HEK293 (cell line): ENCODE data around the gene FAM171A2.

Experiments used
- CTCF ChIA-PET: fragments of 350-600 bp; formaldehyde crosslinking; extraction: SDS; loops from one replicate; lab custom pipeline; 2021; ENCODE audit warnings: antibody characterized with exemption; lab: Yijun Ruan, JAX
- POLR2A ChIA-PET: fragments of 300-600 bp; formaldehyde crosslinking; extraction: SDS; loops from one replicate; lab custom pipeline; 2020; ENCODE audit warnings: antibody characterized with exemption, inconsistent platforms; lab: Yijun Ruan, JAX
- H3K27ac ChIP-seq: fragments of 200-500 bp; sonication (Bioruptor generic); 2 replicates; pipeline ENCODE4 v1.5.1; 2014; ENCODE audit warnings: low read depth, low read length, control low read depth, inconsistent platforms; ENCODE audit errors: extremely low read depth
- H3K36me3 ChIP-seq, 2 experiments: fragments of 200-500 bp in 1 of 2; sonication (Bioruptor generic) in 1 of 2; 1 replicate in 1 of 2; 2 replicates in 1 of 2; pipeline ENCODE4 v1.5.1; 2014 to 2017; ENCODE audit warnings: inconsistent platforms in 2 of 2, low read length in 2 of 2; ENCODE audit not compliant: control insufficient read depth in 2 of 2, insufficient read depth in 1 of 2
- H3K4me1 ChIP-seq: fragments of 200-500 bp; sonication (Bioruptor generic); 2 replicates; pipeline ENCODE4 v1.5.1; 2014; ENCODE audit warnings: mild to moderate bottlenecking, low read length, inconsistent platforms; ENCODE audit not compliant: control insufficient read depth, insufficient read depth
- H3K4me3 ChIP-seq: 2 replicates; pipeline ENCODE4 v1.5.1; 2011; ENCODE audit warnings: low read depth, mild to moderate bottlenecking, control low read depth, low read length, moderate library complexity
- H3K9me3 ChIP-seq: fragments of 200-500 bp; sonication (Bioruptor generic); 2 replicates; pipeline ENCODE4 v1.5.1; 2014; ENCODE audit warnings: low read depth, low read length, inconsistent platforms; ENCODE audit not compliant: control insufficient read depth, insufficient read depth
- GLIS2 ChIP-seq: fragments of 450-650 bp; formaldehyde crosslinking; IDR thresholded peaks from 2 replicates; pipeline ENCODE4 v1.5.1; 2016; ENCODE audit warnings: missing biosample characterization, missing genetic modification characterization
- KLF8 ChIP-seq: fragments of 450-650 bp; formaldehyde crosslinking; IDR thresholded peaks from 2 replicates; pipeline ENCODE4 v1.5.1; 2016; ENCODE audit warnings: missing biosample characterization, missing genetic modification characterization
- OSR2 ChIP-seq: fragments of 450-650 bp; formaldehyde crosslinking; IDR thresholded peaks from 2 replicates; pipeline ENCODE4 v1.5.1; 2016; ENCODE audit warnings: missing biosample characterization, missing genetic modification characterization
- ZFP41 ChIP-seq: fragments of 450-650 bp; formaldehyde crosslinking; IDR thresholded peaks from 2 replicates; pipeline ENCODE4 v1.5.1; 2016; ENCODE audit warnings: missing biosample characterization, missing genetic modification characterization, borderline replicate concordance
- ZNF138 ChIP-seq: fragments of 450-650 bp; formaldehyde crosslinking; IDR thresholded peaks from 2 replicates; pipeline ENCODE4 v1.5.1; 2016; ENCODE audit warnings: missing biosample characterization, missing genetic modification characterization, borderline replicate concordance
- ZNF175 ChIP-seq: fragments of 450-650 bp; formaldehyde crosslinking; IDR thresholded peaks from 2 replicates; pipeline ENCODE4 v1.5.1; 2016; ENCODE audit warnings: missing biosample characterization, missing genetic modification characterization
- ZNF266 ChIP-seq: fragments of 450-650 bp; formaldehyde crosslinking; IDR thresholded peaks from 2 replicates; pipeline ENCODE4 v1.5.1; 2016; ENCODE audit warnings: missing biosample characterization, missing genetic modification characterization, low read depth
- ZNF350 ChIP-seq: fragments of 450-650 bp; formaldehyde crosslinking; IDR thresholded peaks from 2 replicates; pipeline ENCODE4 v1.5.0; 2017; ENCODE audit warnings: missing biosample characterization, mild to moderate bottlenecking, missing genetic modification characterization
- ZNF37A ChIP-seq: fragments of 450-650 bp; IDR thresholded peaks from 2 replicates; pipeline ENCODE4 v1.5.1; 2018; ENCODE audit warnings: missing biosample characterization, missing genetic modification characterization
- ZNF48 ChIP-seq: fragments of 450-650 bp; formaldehyde crosslinking; IDR thresholded peaks from 2 replicates; pipeline ENCODE4 v1.5.1; 2016; ENCODE audit warnings: missing biosample characterization, missing genetic modification characterization
- ZNF510 ChIP-seq: fragments of 450-650 bp; formaldehyde crosslinking; IDR thresholded peaks from 2 replicates; pipeline ENCODE4 v1.5.1; 2018; ENCODE audit warnings: mild to moderate bottlenecking, missing genetic modification characterization, missing biosample characterization; ENCODE audit not compliant: insufficient replicate concordance
- ZNF521 ChIP-seq: fragments of 450-650 bp; formaldehyde crosslinking; IDR thresholded peaks from 2 replicates; pipeline ENCODE4 v1.5.1; 2017; ENCODE audit warnings: missing biosample characterization, mild to moderate bottlenecking, missing genetic modification characterization
- ZNF600 ChIP-seq: fragments of 450-650 bp; formaldehyde crosslinking; IDR thresholded peaks from 2 replicates; pipeline ENCODE4 v1.5.1; 2016; ENCODE audit warnings: missing biosample characterization, missing genetic modification characterization
- TF ChIP-seq, protein P1 (sequence below): fragments of 450-650 bp; formaldehyde crosslinking; IDR thresholded peaks from 2 replicates; pipeline ENCODE4 v1.5.1; 2016; ENCODE audit warnings: missing biosample characterization, missing genetic modification characterization
- TF ChIP-seq, protein P2 (sequence below): fragments of 450-650 bp; formaldehyde crosslinking; IDR thresholded peaks from 2 replicates; pipeline ENCODE4 v1.5.1; 2016; ENCODE audit warnings: missing biosample characterization, missing genetic modification characterization
- TF ChIP-seq, protein P3 (sequence below): fragments of 450-650 bp; formaldehyde crosslinking; IDR thresholded peaks from 2 replicates; pipeline ENCODE4 v1.5.1; 2016; ENCODE audit warnings: missing biosample characterization, missing genetic modification characterization

The FAM171A2 gene

DNA sequence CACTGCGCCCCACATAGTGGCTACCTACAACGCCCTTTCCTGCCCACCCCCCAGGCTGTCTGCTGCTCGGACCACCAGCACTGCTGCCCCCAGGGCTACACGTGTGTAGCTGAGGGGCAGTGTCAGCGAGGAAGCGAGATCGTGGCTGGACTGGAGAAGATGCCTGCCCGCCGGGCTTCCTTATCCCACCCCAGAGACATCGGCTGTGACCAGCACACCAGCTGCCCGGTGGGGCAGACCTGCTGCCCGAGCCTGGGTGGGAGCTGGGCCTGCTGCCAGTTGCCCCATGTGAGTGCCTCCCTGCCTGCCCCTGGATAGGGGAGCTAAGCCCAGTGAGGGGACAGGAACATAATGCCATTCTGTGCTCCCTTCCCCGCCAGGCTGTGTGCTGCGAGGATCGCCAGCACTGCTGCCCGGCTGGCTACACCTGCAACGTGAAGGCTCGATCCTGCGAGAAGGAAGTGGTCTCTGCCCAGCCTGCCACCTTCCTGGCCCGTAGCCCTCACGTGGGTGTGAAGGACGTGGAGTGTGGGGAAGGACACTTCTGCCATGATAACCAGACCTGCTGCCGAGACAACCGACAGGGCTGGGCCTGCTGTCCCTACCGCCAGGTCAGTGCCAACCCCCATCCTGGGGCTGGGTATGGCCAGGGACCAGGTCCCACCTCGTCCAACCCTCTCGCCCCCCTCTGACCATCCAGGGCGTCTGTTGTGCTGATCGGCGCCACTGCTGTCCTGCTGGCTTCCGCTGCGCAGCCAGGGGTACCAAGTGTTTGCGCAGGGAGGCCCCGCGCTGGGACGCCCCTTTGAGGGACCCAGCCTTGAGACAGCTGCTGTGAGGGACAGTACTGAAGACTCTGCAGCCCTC, 11.5 kb downstream of the FAM171A2 start:
- ChIA-PET CTCF (interaction anchor here (0.7 to 3.0 kb wide), 8 partner anchors 8 to 170 kb away, joined by 3 to 21 read pairs (median 10); partner anchors contain the start of gene FAM171A2), POLR2A (interaction anchor here (0.5 kb wide), 1 partner anchor 433 kb away, joined by 5 read pairs; no protein-coding TSS in a partner anchor)
- Histone ChIP-seq H3K27ac (no peak overlapping the region), H3K4me3 (no peak overlapping the region), H3K4me1 (no peaks in the 10 kb centered on the region), H3K9me3 (no peaks in the 10 kb centered on the region), H3K36me3 (peaks cover 0 to 56% of the 10 kb centered on the region in 2 experiments; a peak in 2 of 3 replicates)
- TF ChIP-seq ZNF37A (no peak), ZNF600 (peak; percentile 85), GLIS2 (tag by site-specific recombination) (peak; percentile 39; the same call in 1 of the 2 replicates)
- TF ChIP-seq, protein P1, sequence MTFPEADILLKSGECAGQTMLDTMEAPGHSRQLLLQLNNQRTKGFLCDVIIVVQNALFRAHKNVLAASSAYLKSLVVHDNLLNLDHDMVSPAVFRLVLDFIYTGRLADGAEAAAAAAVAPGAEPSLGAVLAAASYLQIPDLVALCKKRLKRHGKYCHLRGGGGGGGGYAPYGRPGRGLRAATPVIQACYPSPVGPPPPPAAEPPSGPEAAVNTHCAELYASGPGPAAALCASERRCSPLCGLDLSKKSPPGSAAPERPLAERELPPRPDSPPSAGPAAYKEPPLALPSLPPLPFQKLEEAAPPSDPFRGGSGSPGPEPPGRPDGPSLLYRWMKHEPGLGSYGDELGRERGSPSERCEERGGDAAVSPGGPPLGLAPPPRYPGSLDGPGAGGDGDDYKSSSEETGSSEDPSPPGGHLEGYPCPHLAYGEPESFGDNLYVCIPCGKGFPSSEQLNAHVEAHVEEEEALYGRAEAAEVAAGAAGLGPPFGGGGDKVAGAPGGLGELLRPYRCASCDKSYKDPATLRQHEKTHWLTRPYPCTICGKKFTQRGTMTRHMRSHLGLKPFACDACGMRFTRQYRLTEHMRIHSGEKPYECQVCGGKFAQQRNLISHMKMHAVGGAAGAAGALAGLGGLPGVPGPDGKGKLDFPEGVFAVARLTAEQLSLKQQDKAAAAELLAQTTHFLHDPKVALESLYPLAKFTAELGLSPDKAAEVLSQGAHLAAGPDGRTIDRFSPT: peak; percentile 31; the same call in 1 of the 2 replicates

DNA sequence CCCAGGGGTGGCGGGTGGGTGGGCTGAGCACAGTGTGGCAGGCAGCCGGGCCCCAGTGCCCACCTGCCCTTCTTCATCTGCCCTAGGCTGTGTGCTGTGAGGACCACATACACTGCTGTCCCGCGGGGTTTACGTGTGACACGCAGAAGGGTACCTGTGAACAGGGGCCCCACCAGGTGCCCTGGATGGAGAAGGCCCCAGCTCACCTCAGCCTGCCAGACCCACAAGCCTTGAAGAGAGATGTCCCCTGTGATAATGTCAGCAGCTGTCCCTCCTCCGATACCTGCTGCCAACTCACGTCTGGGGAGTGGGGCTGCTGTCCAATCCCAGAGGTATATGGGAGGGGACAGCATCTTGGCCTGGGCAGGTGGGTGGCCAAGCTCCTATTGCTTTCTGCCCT, 12.2 kb downstream of the FAM171A2 start:
- Histone ChIP-seq H3K27ac (no peak overlapping the region), H3K9me3 (no peaks in the 10 kb centered on the region), H3K36me3 (peaks cover 0 to 56% of the 10 kb centered on the region in 2 experiments; a peak in 1 of 3 replicates), H3K4me1 (no peaks in the 10 kb centered on the region), H3K4me3 (no peak overlapping the region)
- TF ChIP-seq ZNF175 (tag by site-specific recombination): no peak
- no peak for TF ChIP-seq ZNF48 (tag by site-specific recombination)
- TF ChIP-seq ZNF138 (tag by site-specific recombination): no peak
- TF ChIP-seq ZNF350: no peak
- TF ChIP-seq, protein P2, sequence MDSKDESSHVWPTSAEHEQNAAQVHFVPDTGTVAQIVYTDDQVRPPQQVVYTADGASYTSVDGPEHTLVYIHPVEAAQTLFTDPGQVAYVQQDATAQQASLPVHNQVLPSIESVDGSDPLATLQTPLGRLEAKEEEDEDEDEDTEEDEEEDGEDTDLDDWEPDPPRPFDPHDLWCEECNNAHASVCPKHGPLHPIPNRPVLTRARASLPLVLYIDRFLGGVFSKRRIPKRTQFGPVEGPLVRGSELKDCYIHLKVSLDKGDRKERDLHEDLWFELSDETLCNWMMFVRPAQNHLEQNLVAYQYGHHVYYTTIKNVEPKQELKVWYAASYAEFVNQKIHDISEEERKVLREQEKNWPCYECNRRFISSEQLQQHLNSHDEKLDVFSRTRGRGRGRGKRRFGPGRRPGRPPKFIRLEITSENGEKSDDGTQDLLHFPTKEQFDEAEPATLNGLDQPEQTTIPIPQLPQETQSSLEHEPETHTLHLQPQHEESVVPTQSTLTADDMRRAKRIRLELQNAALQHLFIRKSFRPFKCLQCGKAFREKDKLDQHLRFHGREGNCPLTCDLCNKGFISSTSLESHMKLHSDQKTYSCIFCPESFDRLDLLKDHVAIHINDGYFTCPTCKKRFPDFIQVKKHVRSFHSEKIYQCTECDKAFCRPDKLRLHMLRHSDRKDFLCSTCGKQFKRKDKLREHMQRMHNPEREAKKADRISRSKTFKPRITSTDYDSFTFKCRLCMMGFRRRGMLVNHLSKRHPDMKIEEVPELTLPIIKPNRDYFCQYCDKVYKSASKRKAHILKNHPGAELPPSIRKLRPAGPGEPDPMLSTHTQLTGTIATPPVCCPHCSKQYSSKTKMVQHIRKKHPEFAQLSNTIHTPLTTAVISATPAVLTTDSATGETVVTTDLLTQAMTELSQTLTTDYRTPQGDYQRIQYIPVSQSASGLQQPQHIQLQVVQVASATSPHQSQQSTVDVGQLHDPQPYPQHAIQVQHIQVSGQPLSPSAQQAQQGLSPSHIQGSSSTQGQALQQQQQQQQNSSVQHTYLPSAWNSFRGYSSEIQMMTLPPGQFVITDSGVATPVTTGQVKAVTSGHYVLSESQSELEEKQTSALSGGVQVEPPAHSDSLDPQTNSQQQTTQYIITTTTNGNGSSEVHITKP (tag by site-specific recombination): no peak
- no peak for TF ChIP-seq OSR2
- no peak for TF ChIP-seq KLF8 (tag by site-specific recombination)
- TF ChIP-seq ZNF266 (tag by site-specific recombination): no peak
- TF ChIP-seq ZNF521 (tag by site-specific recombination): no peak
- TF ChIP-seq ZFP41 (tag by site-specific recombination): no peak
- no peak for TF ChIP-seq ZNF510
- TF ChIP-seq, protein P3, sequence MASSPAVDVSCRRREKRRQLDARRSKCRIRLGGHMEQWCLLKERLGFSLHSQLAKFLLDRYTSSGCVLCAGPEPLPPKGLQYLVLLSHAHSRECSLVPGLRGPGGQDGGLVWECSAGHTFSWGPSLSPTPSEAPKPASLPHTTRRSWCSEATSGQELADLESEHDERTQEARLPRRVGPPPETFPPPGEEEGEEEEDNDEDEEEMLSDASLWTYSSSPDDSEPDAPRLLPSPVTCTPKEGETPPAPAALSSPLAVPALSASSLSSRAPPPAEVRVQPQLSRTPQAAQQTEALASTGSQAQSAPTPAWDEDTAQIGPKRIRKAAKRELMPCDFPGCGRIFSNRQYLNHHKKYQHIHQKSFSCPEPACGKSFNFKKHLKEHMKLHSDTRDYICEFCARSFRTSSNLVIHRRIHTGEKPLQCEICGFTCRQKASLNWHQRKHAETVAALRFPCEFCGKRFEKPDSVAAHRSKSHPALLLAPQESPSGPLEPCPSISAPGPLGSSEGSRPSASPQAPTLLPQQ (tag by site-specific recombination): no peak
- ChIA-PET POLR2A (interaction anchor here (0.7 to 1.6 kb wide), 2 partner anchors 130 to 144 kb away, joined by 4 read pairs; no protein-coding TSS in a partner anchor), CTCF (interaction anchor here (1.0 to 3.0 kb wide), 14 partner anchors 9 to 408 kb away, joined by 3 to 21 read pairs (median 9); partner anchors contain the start of genes ASB16 and FAM171A2)
